Coronary artery (tissue), 2 donors: Measurements from ENCODE around the gene PCDHGC5.
A peak's percentile ranks its signal among the peaks of the same experiment; 100 is the strongest.

Experiments
- DNase-seq: peaks from one replicate; pipeline ENCODE4 v3.0.0-alpha.2; 2017; ENCODE audit warnings: low spot score
- H3K27ac ChIP-seq, 2 donors: fragments of 200-600 bp; sonication (generic); one replicate each; pipeline ENCODE4 v1.5.1; 2016 to 2019
- H3K4me3 ChIP-seq: fragments of 200-600 bp; sonication (generic); 2 replicates; pipeline ENCODE4 v1.5.1; 2016; ENCODE audit warnings: mild to moderate bottlenecking, moderate library complexity
- TF ChIP-seq, protein P1 (sequence below): fragments of 200-600 bp; sonication (generic); IDR thresholded peaks from one replicate; pipeline ENCODE4 v1.5.1; 2019; ENCODE audit warnings: antibody characterized with exemption

PCDHGC5 gene

DNA sequence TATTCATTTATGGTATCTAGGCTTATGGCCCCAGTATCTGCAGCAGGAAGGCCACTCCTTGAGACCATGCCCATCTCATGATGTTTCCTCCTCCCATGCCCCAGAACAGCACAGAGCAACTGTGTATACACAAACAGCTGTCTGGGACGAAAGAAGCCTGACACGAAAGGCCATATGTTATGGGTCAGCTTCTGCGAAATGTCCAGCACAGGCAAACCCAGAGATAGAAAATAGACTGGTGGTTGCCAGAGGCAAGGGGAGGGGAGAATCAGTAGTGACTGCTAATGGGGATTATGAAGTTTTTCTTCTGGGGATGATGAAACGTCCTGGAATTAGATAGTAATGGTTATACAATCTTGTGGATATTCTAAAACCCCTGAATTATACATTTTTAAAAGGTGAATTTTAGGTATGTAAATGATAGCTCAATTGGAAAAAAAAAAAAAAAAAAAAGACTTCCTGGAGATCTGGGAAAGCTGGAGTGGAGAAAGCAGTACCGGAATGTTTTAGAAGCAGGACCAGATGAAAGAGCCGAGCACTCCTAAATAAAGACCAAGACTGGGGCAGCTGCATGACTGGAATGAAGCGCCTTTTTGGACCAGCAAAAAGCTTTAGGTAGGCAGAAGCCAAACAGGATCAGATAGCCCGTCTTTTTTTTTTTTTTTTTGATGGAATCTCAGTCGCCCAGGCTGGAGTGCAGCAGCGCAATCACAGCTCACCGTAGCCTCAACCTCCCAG, 29.2 kb downstream of the PCDHGC5 start:
- no peak overlapping the region for H3K4me3 ChIP-seq
- DNase-seq = no peak
- H3K27ac ChIP-seq = peak overlapping the region in 1 of 2 donors; percentile 28
- TF ChIP-seq, protein P1, sequence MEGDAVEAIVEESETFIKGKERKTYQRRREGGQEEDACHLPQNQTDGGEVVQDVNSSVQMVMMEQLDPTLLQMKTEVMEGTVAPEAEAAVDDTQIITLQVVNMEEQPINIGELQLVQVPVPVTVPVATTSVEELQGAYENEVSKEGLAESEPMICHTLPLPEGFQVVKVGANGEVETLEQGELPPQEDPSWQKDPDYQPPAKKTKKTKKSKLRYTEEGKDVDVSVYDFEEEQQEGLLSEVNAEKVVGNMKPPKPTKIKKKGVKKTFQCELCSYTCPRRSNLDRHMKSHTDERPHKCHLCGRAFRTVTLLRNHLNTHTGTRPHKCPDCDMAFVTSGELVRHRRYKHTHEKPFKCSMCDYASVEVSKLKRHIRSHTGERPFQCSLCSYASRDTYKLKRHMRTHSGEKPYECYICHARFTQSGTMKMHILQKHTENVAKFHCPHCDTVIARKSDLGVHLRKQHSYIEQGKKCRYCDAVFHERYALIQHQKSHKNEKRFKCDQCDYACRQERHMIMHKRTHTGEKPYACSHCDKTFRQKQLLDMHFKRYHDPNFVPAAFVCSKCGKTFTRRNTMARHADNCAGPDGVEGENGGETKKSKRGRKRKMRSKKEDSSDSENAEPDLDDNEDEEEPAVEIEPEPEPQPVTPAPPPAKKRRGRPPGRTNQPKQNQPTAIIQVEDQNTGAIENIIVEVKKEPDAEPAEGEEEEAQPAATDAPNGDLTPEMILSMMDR = no peak

DNA sequence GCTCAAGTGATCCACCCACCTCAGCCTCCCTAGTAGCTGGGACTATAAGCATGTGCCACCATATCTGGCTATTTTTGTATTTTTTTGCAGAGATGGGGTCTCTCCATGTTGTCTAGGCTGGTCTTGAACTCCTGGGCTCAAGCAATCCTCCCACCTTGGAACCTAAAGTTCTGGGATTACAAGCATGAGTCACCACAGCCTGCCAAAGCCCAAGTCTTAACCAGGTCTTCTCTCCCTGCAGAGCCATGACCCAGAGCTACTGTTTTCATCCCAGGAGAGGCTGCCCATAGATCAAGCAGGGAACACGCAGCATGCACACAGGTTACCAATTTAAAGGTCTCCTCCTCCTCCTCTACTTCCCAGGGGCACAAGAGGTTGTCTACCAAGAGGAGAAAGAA, 29.7 kb downstream of the PCDHGC5 start:
- DNase-seq = no peak
- TF ChIP-seq, protein P1 = no peak
- no peak overlapping the region for H3K27ac ChIP-seq
- no peak overlapping the region for H3K4me3 ChIP-seq

DNA sequence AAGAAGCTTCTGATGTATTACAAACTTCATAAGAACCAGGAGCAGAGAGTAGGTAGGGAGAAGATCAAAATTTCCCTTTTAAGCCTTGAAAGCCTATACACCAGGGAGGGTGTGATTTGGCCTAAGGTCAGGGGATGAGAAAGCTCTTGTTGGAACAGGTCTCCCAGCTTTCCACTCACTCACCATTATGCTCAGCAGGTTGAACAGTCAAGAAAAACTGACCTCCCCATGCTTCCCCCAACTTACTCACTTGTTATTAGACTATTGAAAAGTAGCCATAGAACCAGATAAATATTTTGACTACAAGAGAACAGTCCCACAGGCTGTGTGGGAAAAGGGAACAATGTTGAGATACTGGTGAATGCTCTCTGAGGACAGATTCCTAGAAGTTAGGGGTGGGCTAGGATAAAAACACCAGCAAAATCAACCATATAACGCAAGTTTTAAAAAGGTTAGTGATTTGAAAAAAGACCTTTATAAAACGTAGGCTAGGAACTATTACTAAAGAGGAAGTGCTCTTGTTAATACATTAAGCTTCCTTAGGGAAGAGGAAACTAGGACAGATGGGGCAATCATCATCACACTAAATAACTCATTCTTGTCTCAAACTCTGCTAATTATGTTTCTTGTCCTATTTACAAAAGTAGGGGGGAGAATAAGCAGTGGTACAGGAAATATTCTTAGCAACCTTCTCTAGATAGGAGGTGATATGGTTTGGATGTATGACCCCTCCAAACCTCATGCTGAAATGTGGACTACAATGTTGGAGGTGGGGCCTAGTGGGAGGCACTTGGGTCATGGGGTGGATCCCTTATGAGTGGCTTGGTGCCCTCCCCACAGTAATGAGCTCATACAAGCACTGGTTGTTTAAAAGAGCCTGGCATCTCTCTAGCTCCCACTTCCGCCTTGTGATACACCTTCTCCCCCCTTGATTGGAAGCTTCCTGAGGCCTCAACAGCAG, 31.0 kb downstream of the PCDHGC5 start:
- no peak overlapping the region for H3K4me3 ChIP-seq
- TF ChIP-seq, protein P1 = no peak
- no peak for DNase-seq
- peak overlapping the region in 1 of 2 donors; percentile 67 for H3K27ac ChIP-seq

DNA sequence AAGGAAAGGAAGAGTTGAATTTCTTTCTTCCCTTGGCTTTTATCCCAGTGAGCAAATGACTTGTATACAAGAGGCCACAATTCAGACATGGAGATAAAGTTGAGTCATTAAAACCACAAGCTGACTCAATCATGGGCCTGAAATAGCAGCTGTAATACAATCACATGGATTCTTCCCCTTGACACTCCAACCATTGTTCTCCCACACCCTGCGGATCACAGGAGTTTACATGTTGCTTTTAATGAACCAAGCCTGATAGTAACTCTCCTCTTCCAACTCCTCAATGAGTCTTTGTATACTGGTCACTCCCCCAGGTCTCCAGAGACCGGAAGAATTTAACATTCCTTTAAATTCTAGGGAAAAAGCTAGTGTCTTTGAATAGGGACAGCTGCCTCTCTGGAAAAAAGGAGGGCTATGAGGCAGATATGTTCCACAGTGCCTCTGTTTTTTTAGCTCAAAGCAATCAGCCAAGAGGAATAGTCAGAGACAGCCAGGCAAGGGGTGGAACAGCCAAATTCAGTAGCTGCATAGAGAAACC, 32.4 kb downstream of the PCDHGC5 start:
- TF ChIP-seq, protein P1 = no peak
- Histone ChIP-seq H3K27ac (peak overlapping the region; percentile 67 to 70), H3K4me3 (no peak overlapping the region)
- DNase-seq = no peak

DNA sequence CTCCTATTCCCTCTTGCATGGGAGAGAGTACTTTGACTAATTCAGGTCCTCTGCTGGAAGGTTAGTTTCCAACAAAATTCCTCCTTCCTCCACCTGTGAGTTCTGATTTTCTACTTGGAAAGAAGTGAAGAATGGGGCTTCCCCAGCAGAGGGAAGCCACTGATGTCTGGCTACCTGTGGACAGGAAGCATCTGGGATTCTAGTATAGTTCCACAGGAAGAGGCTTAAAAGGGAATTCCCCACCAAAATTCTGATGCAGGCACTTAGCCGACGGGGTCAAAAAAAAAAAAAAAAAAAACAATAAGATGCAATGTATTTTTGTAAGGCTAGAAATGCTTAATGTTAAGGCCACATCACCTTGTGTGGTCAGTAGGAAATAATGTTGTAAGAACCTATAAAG, 33.4 kb downstream of the PCDHGC5 start:
- TF ChIP-seq, protein P1 = no peak
- Histone ChIP-seq H3K27ac (peak overlapping the region; percentile 67 to 70), H3K4me3 (no peak overlapping the region)
- no peak for DNase-seq

DNA sequence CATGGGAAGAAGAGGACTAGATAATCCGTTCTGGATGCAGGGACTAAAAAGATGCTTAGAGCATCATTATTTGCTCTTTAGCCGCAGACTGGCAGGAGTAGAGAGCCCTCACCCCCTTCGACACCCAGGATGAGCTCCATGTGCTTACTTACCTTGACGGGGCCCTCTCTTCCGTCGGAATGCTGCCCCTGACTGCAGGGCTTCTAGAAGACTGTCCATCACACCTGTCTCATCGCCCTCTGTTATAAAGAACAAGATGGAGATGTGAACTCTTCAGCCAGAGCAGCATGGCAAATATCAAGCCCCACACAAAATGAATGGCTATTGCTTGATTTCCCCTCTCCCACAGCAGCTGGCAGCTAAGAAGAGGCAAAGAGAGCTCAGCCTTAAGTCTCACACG, 35.1 kb downstream of the PCDHGC5 start:
- no peak overlapping the region for H3K4me3 ChIP-seq
- TF ChIP-seq, protein P1 = no peak
- H3K27ac ChIP-seq = peak overlapping the region in 1 of 2 donors; percentile 74
- DNase-seq = no peak
